Adrenal gland (tissue), 12 donors: ENCODE measurements around the gene AMZ1. TPM values are rescaled to one million over a fixed set of nuclear protein-coding genes. Genes with fewer than 3 reads are reported as not detected.

Source experiments
- DNase-seq, 7 donors: peaks; one replicate each; pipeline ENCODE4 v3.0.0-alpha.2; 2019 to 2020
- H3K27ac ChIP-seq, 5 donors: fragments of 200-600 bp; sonication (generic) in 4 of 5; 1 replicate in 3 of 5; 2 replicates in 2 of 5; pipeline versions ENCODE4 v1.5.1 to v1.8.0; 2016 to 2020; ENCODE audit warnings: mild to moderate bottlenecking in 1 of 5
- H3K27me3 ChIP-seq: fragments of 200-600 bp; 2 replicates; pipeline ENCODE4 v1.8.0; 2021
- H3K36me3 ChIP-seq, 2 donors: fragments of 200-600 bp; replicated peaks in 1 of 2; 1 replicate in 1 of 2; 2 replicates in 1 of 2; pipeline versions ENCODE4 v1.5.1 to v1.8.0; 2018 to 2022
- H3K4me1 ChIP-seq, 2 donors: fragments of 200-600 bp; replicated peaks in 1 of 2; 1 replicate in 1 of 2; 2 replicates in 1 of 2; pipeline versions ENCODE4 v1.5.1 to v1.8.0; 2018 to 2021
- H3K4me3 ChIP-seq, 4 donors: fragments of 200-600 bp; sonication (generic) in 3 of 4; one replicate each; pipeline ENCODE4 v1.5.1; 2016 to 2018
- H3K9me3 ChIP-seq, 3 donors: fragments of 200-600 bp; sonication (generic) in 1 of 3; replicated peaks in 1 of 3; 1 replicate in 2 of 3; 2 replicates in 1 of 3; pipeline versions ENCODE4 v1.5.1 to v1.8.0; 2016 to 2021
- POLR2A ChIP-seq, 2 donors: fragments of 450-650 bp; IDR thresholded peaks; one replicate each; pipeline ENCODE4 v1.6.1; 2017; ENCODE audit warnings: antibody characterized with exemption in 2 of 2, mild to moderate bottlenecking in 2 of 2, moderate library complexity in 1 of 2
- WGBS, 4 donors: extraction: QIAGEN DNeasy Blood & Tissue Kit in 2 of 4; methylation state at CpG; one replicate each; pipeline versions ENCODE4 v1.1.5 to v1.1.7; 2013 to 2017; 5-methylcytosine and 5-hydroxymethylcytosine counted together
- intact Hi-C, 2 donors: fragments of 100-400 bp; cut with DNase I; formaldehyde crosslinking; loops; one replicate each; pipeline versions ENCODE4 v1.14.1 to v1.15.0; 2022 to 2023
- polyA plus RNA-seq, 3 donors: library from polyadenylated mRNA; stranded (reverse); fragments of 200-250 nt in 2 of 3; fragments of 350-450 nt in 1 of 3; fragmentation: Illumina TruSeq in 1 of 3; extraction: RNeasy Lipid Tissue Mini Kit (QIAGEN cat#74804) in 1 of 3; gene quantifications; one replicate each; pipeline ENCODE4 v1.2.3, GENCODE V29; 2013 to 2014
- total RNA-seq, 9 donors: library from RNA; depleted of rRNA in 4 of 9; stranded (reverse); fragments of >200 nt in 4 of 9; fragments of 120-200 nt in 1 of 9; fragmentation: NEBNext Ultra II Directional in 1 of 9; extraction: Animal tissue kit (Norgen Biotek cat#: 25700) in 1 of 9; gene quantifications; one replicate each; pipeline versions ENCODE4 v1.1.0 to v1.2.4, GENCODE V29; 2013 to 2023
- TF ChIP-seq, protein P1 (sequence below), 6 experiments: fragments of 450-650 bp in 4 of 6; fragments of 200-600 bp in 2 of 6; sonication (generic) in 1 of 6; IDR thresholded peaks; 1 replicate in 5 of 6; 2 replicates in 1 of 6; pipeline versions ENCODE4 v1.5.1 to v1.8.0; 2016 to 2021; ENCODE audit warnings: antibody characterized with exemption in 6 of 6, mild to moderate bottlenecking in 2 of 6, moderate library complexity in 1 of 6
- donor health status: healthy with polysubstance abuse.
- donor health status: Bipolar disorder and iron deficiency.
- donor health status: DM: yes; HTN: yes; CAD: no.
- donor health status: DM: no; HTN: no; CAD: no.
- donor health status: DM: no; HTN: no; CAD: no.
- donor health status: DM: yes; HTN: yes; CAD: no.

The AMZ1 gene
- total and polyA plus RNA-seq, 12 donors = 0.06 to 0.36 (median 0.11) TPM; not detected in 6

DNA sequence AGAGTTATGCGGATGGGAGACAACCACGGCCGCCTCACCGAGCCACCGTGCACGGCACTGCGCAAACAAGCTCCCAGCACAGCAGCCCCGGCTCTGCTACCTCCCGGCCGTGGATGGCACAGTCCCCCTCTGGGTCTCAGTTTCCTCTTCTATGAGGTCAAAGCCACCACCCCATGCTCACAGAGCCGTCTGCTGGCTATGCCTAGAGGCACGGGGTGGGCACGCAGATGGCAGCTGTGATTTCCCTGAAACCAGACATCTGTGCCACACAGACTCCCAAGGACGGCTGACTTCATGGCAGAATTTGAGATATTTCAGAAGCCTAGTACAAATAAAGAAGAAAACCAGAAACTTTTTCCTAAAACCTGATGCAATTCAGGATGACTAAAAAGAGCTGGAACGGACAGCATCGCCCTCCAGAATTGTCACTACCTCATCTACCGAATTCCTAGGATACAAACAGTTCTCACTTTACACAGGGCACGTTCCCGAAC lies 73.2 kb downstream of the AMZ1 start:
- no peaks in the 10 kb centered on the region for H3K27me3 ChIP-seq
- H3K9me3 ChIP-seq = no peaks in the 10 kb centered on the region
- TF ChIP-seq POLR2A (IDR thresholded peaks at IDR 0.05) = no peak
- TF ChIP-seq, protein P1, sequence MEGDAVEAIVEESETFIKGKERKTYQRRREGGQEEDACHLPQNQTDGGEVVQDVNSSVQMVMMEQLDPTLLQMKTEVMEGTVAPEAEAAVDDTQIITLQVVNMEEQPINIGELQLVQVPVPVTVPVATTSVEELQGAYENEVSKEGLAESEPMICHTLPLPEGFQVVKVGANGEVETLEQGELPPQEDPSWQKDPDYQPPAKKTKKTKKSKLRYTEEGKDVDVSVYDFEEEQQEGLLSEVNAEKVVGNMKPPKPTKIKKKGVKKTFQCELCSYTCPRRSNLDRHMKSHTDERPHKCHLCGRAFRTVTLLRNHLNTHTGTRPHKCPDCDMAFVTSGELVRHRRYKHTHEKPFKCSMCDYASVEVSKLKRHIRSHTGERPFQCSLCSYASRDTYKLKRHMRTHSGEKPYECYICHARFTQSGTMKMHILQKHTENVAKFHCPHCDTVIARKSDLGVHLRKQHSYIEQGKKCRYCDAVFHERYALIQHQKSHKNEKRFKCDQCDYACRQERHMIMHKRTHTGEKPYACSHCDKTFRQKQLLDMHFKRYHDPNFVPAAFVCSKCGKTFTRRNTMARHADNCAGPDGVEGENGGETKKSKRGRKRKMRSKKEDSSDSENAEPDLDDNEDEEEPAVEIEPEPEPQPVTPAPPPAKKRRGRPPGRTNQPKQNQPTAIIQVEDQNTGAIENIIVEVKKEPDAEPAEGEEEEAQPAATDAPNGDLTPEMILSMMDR (IDR thresholded peaks at IDR 0.05) = no peak
- peak in 5 of 7 donors; percentile 30 to 65 (median 42) for DNase-seq
- peaks cover 32 to 65% of the 10 kb centered on the region in 2 donors for H3K4me1 ChIP-seq
- intact Hi-C loops = no loop called here
- H3K36me3 ChIP-seq = no peaks in the 10 kb centered on the region
- WGBS, 4 donors = 83 to 90% (median 85%) methylated on average over 18 to 19 of the region's 19 CpGs
- H3K4me3 ChIP-seq = no peak overlapping the region
- peak overlapping the region; percentile 6 to 94 (median 76) for H3K27ac ChIP-seq

DNA sequence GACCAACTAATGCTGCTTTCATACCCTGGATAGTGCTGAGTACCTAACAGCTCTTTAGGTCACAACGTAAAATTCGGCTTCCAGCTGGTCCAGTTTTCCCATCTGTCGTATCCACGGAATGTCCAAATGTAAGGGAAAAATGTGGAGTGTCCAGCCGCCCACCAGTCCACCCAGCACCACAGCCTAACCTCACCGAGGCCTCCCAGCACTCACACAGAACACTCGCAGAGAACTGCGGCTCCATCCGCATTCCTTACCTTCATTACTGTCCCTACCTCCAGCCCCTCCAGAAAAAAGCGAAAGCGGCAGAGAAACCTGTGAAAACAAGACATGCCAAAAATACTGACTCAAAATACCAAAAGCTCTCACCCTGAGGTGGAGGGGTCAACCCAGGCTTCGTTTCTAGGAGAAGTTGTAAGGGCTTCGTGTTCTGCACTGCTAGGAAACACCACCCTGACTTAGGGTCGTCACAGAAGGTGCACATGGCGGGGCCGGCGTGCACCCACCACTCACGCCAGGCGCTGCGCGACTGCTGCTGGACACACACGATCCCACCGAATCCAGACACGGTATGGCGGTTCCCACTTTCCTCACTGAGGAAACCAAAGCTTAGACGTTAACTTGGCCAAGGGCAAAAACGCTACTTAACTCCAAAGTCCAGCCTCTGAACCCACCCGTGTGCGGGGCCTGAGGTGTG lies 73.9 kb downstream of the AMZ1 start:
- Histone ChIP-seq H3K27ac (peak overlapping the region in 3 of 5 donors; percentile 33 to 94 (median 89)), H3K36me3 (no peaks in the 10 kb centered on the region), H3K9me3 (no peaks in the 10 kb centered on the region), H3K27me3 (no peaks in the 10 kb centered on the region), H3K4me3 (no peak overlapping the region), H3K4me1 (peaks cover 32 to 61% of the 10 kb centered on the region in 2 donors)
- peak in 1 of 7 donors; percentile 48 for DNase-seq
- intact Hi-C loops = no loop called here
- TF ChIP-seq, protein P1 (IDR thresholded peaks at IDR 0.05) = no peak
- TF ChIP-seq POLR2A (IDR thresholded peaks at IDR 0.05) = no peak
- WGBS, 4 donors = 92 to 96% (median 94%) methylated on average over 23 to 29 of the region's 29 CpGs

DNA sequence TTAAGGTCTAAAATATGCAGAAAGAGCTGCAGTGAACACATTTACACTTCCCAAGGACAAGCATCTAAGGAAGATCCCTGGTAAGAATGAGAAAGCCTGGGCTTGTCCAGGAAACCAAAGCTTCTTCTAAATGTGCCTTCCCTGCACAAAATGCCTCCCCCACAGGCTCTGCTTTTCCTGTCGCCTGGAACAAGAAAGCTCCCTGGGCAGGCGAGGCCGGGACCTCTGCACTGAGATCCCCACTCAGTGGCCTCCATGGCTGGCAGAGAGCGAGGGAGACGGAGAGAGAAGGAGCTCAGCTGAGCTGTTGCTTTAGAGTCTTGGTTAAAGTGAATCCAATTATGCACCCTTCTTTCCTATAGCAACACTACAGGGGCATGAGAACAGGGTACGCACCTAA lies 75.6 kb downstream of the AMZ1 start:
- Histone ChIP-seq H3K36me3 (no peaks in the 10 kb centered on the region), H3K9me3 (no peaks in the 10 kb centered on the region), H3K27me3 (no peaks in the 10 kb centered on the region), H3K4me1 (peaks cover 18 to 44% of the 10 kb centered on the region in 2 donors), H3K4me3 (no peak overlapping the region), H3K27ac (peak overlapping the region in 4 of 5 donors; percentile 24 to 89 (median 54))
- TF ChIP-seq POLR2A (IDR thresholded peaks at IDR 0.05) = no peak
- TF ChIP-seq, protein P1 (IDR thresholded peaks at IDR 0.05) = no peak
- intact Hi-C loops = no loop called here
- peak in 1 of 7 donors; percentile 51 for DNase-seq
- WGBS, 4 donors = 64 to 81% (median 70%) methylated on average over 6 of the region's 6 CpGs

DNA sequence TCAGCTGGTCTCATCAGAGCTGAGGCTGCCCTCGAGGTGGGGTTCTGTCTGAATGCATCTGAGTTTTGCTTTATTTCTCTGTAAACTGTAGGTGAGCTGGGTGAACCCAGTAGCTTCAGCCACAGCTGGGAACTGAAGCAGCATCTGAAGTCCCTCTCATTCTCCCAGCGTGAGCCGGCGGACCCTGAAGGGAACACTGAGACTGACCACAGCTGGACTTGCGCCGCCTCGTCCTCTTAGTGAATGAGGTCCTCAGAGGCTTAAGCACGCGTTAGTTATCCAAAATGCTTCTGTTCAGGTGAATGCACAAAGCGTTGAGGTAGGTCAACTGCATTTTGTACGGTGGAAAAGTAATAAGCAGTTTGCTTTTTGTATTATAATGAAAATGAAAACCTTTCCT lies 76.6 kb downstream of the AMZ1 start:
- H3K27ac ChIP-seq = no peak overlapping the region
- no peak overlapping the region for H3K4me3 ChIP-seq
- 94 to 99% (median 96%) methylated on average over 10 to 11 of the region's 11 CpGs for WGBS, 4 donors
- intact Hi-C loops = no loop called here
- H3K4me1 ChIP-seq = peaks cover 15 to 34% of the 10 kb centered on the region in 2 donors
- H3K9me3 ChIP-seq = no peaks in the 10 kb centered on the region
- H3K27me3 ChIP-seq = no peaks in the 10 kb centered on the region
- no peak for TF ChIP-seq POLR2A (IDR thresholded peaks at IDR 0.05)
- TF ChIP-seq, protein P1 (IDR thresholded peaks at IDR 0.05) = no peak
- peak in 1 of 7 donors; percentile 48 for DNase-seq
- H3K36me3 ChIP-seq = no peaks in the 10 kb centered on the region

Other genes with a start within 250 kb of the AMZ1 start
- not detected for gene GRIFIN, start 211.8 kb upstream of the AMZ1 start, total RNA-seq
- not detected for gene GRIFIN, start 211.8 kb upstream of the AMZ1 start, polyA plus RNA-seq
- 10 to 100 TPM in 6 of 9 donors, 1 to 10 TPM in 3; 3.7 to 26.1 (median 13.0) TPM for gene LFNG, start 168.4 kb upstream of the AMZ1 start, total RNA-seq
- gene LFNG, start 168.4 kb upstream of the AMZ1 start, polyA plus RNA-seq = 10 to 100 TPM in 2 of 3 donors, 1 to 10 TPM in 1; 1.4 to 20.7 (median 15.5) TPM
- gene BRAT1, start 132.7 kb upstream of the AMZ1 start, total RNA-seq = 10 to 100 TPM; 23.2 to 88.6 (median 68.5) TPM
- gene BRAT1, start 132.7 kb upstream of the AMZ1 start, polyA plus RNA-seq = 100 to 1,000 TPM in 2 of 3 donors, 1 to 10 TPM in 1; 3.7 to 120 (median 101) TPM
- gene IQCE, start 129.2 kb upstream of the AMZ1 start, total RNA-seq = 10 to 100 TPM in 8 of 9 donors, 1 to 10 TPM in 1; 4.6 to 33.2 (median 13.8) TPM
- gene IQCE, start 129.2 kb upstream of the AMZ1 start, polyA plus RNA-seq = 10 to 100 TPM in 1 of 3 donors, 1 to 10 TPM in 2; 6.2 to 16.7 (median 7.9) TPM
- gene TTYH3, start 56.2 kb upstream of the AMZ1 start, total RNA-seq = 10 to 100 TPM in 8 of 9 donors, 1 to 10 TPM in 1; 5.2 to 86.3 (median 59.4) TPM
- 10 to 100 TPM in 2 of 3 donors, 1 to 10 TPM in 1; 5.4 to 38.4 (median 21.3) TPM for gene TTYH3, start 56.2 kb upstream of the AMZ1 start, polyA plus RNA-seq
- 10 to 100 TPM; 11.1 to 65.1 (median 52.1) TPM for gene GNA12, start 156.1 kb downstream of the AMZ1 start, total RNA-seq
- 10 to 100 TPM in 2 of 3 donors, 1 to 10 TPM in 1; 8.2 to 30.9 (median 16.9) TPM for gene GNA12, start 156.1 kb downstream of the AMZ1 start, polyA plus RNA-seq